Trophoblast cell (in vitro differentiated cells and primary cell): ENCODE data around the gene MAGI2.

Experiments
- DNase-seq, 2 donors: peaks; one replicate each; pipeline ENCODE4 v3.0.0-alpha.2; 2016
- H2AFZ ChIP-seq: 2 replicates; pipeline ENCODE4 v1.6.1; 2013; ENCODE audit warnings: low read length, moderate library complexity, mild to moderate bottlenecking; ENCODE audit not compliant: insufficient read depth, poor library complexity
- H2AK5ac ChIP-seq: 2 replicates; pipeline ENCODE4 v1.6.1; 2013; ENCODE audit warnings: mild to moderate bottlenecking, low read length
- H2BK120ac ChIP-seq: 2 replicates; pipeline ENCODE4 v1.6.1; 2013; ENCODE audit warnings: low read length, mild to moderate bottlenecking, moderate library complexity; ENCODE audit not compliant: insufficient read depth, poor library complexity
- H2BK12ac ChIP-seq: 2 replicates; pipeline ENCODE4 v1.6.1; 2013; ENCODE audit warnings: mild to moderate bottlenecking, low read length, moderate library complexity
- H2BK5ac ChIP-seq: 2 replicates; pipeline ENCODE4 v1.6.1; 2013; ENCODE audit warnings: low read length, low read depth, moderate library complexity, mild to moderate bottlenecking; ENCODE audit not compliant: poor library complexity
- H3K14ac ChIP-seq: 2 replicates; pipeline ENCODE4 v1.6.1; 2013; ENCODE audit warnings: mild to moderate bottlenecking, low read length
- H3K18ac ChIP-seq: 2 replicates; pipeline ENCODE4 v1.6.1; 2013; ENCODE audit warnings: mild to moderate bottlenecking, low read length
- H3K23ac ChIP-seq: 2 replicates; pipeline ENCODE4 v1.6.1; 2013; ENCODE audit warnings: low read length
- H3K27ac ChIP-seq: 2 replicates; pipeline ENCODE4 v1.5.1; 2013; ENCODE audit warnings: low read depth, mild to moderate bottlenecking, inconsistent platforms, low read length, moderate library complexity
- H3K27me3 ChIP-seq: 2 replicates; pipeline ENCODE4 v1.6.1; 2013; ENCODE audit warnings: inconsistent platforms, mild to moderate bottlenecking, low read length, moderate library complexity; ENCODE audit not compliant: insufficient read depth
- H3K36me3 ChIP-seq, 2 experiments: 1 replicate in 1 of 2; 2 replicates in 1 of 2; pipeline ENCODE4 v1.6.1; 2013; ENCODE audit warnings: low read length in 2 of 2, mild to moderate bottlenecking in 2 of 2, moderate library complexity in 1 of 2; ENCODE audit not compliant: insufficient read depth in 2 of 2, control insufficient read depth in 1 of 2
- H3K4ac ChIP-seq: 2 replicates; pipeline ENCODE4 v1.6.1; 2013; ENCODE audit warnings: low read depth, mild to moderate bottlenecking, low read length, moderate library complexity
- H3K4me1 ChIP-seq, 2 experiments: 1 replicate in 1 of 2; 2 replicates in 1 of 2; pipeline ENCODE4 v1.6.1; 2013; ENCODE audit warnings: low read length in 2 of 2, mild to moderate bottlenecking in 2 of 2, moderate library complexity in 1 of 2; ENCODE audit not compliant: insufficient read depth in 2 of 2, control insufficient read depth in 1 of 2
- H3K4me2 ChIP-seq: 2 replicates; pipeline ENCODE4 v1.6.1; 2013; ENCODE audit warnings: inconsistent platforms, mild to moderate bottlenecking, low read length, moderate library complexity
- H3K4me3 ChIP-seq: 2 replicates; pipeline ENCODE4 v1.5.1; 2013; ENCODE audit warnings: mild to moderate bottlenecking, low read depth, low read length, inconsistent platforms
- H3K79me1 ChIP-seq: one replicate; pipeline ENCODE4 v1.6.1; 2013; ENCODE audit warnings: low read length
- H3K79me2 ChIP-seq: 2 replicates; pipeline ENCODE4 v1.6.1; 2013; ENCODE audit warnings: low read length, mild to moderate bottlenecking; ENCODE audit not compliant: control insufficient read depth, insufficient read depth, poor library complexity
- H3K9ac ChIP-seq: 2 replicates; pipeline ENCODE4 v1.6.1; 2013; ENCODE audit warnings: mild to moderate bottlenecking, low read length
- H3K9me3 ChIP-seq: 2 replicates; pipeline ENCODE4 v1.6.1; 2013; ENCODE audit warnings: low read depth, mild to moderate bottlenecking, control low read depth, inconsistent platforms, low read length; ENCODE audit not compliant: insufficient read depth
- H4K12ac ChIP-seq: 2 replicates; pipeline ENCODE4 v1.6.1; 2013; ENCODE audit warnings: low read depth, mild to moderate bottlenecking, low read length, moderate library complexity
- H4K8ac ChIP-seq: 2 replicates; pipeline ENCODE4 v1.6.1; 2013; ENCODE audit warnings: low read depth, mild to moderate bottlenecking, low read length, moderate library complexity
- H4K91ac ChIP-seq: one replicate; pipeline ENCODE4 v1.6.1; 2013; ENCODE audit warnings: low read depth, mild to moderate bottlenecking, low read length, moderate library complexity
- WGBS: extraction: QIAGEN DNeasy Blood & Tissue Kit; methylation state at CpG from one replicate; pipeline ENCODE4 v1.1.7; 2013; ENCODE audit warnings: missing lambda C conversion rate; ENCODE audit not compliant: insufficient read length, insufficient coverage; ENCODE audit errors: extremely low coverage; 5-methylcytosine and 5-hydroxymethylcytosine counted together

MAGI2 gene

GRCh38 chr7:78099715-78100394 lies 1353.6 kb downstream of the MAGI2 start:
- no CpG with 5 or more reads among the region's 3 CpGs for WGBS
- no peak for DNase-seq
- Histone ChIP-seq H3K4me3 (no peak overlapping the region), H4K8ac (no peak overlapping the region), H3K4ac (no peak overlapping the region), H3K4me1 (no peaks in the 10 kb centered on the region), H3K18ac (no peak overlapping the region), H3K79me2 (no peaks in the 10 kb centered on the region), H3K23ac (no peak overlapping the region), H2AK5ac (no peak overlapping the region), H3K27ac (no peak overlapping the region), H3K36me3 (no peaks in the 10 kb centered on the region), H2BK5ac (no peak overlapping the region), H3K27me3 (no peaks in the 10 kb centered on the region), H4K12ac (no peak overlapping the region), H2BK120ac (no peak overlapping the region), H2AFZ (no peak overlapping the region), H3K79me1 (no peaks in the 10 kb centered on the region), H3K4me2 (no peak overlapping the region), H3K14ac (no peak overlapping the region), H3K9ac (no peak overlapping the region), H2BK12ac (no peak overlapping the region), H3K9me3 (no peaks in the 10 kb centered on the region), H4K91ac (no peak overlapping the region)

- Histone ChIP-seq H2AK5ac (no peak overlapping the region), H2BK12ac (no peak overlapping the region), H3K9me3 (no peaks in the 10 kb centered on the region), H3K79me2 (no peaks in the 10 kb centered on the region), H3K14ac (no peak overlapping the region), H3K79me1 (no peaks in the 10 kb centered on the region), H3K4me1 (no peaks in the 10 kb centered on the region), H4K12ac (no peak overlapping the region), H3K4me2 (no peak overlapping the region), H2BK120ac (no peak overlapping the region), H3K23ac (no peak overlapping the region), H4K91ac (no peak overlapping the region), H2BK5ac (no peak overlapping the region), H3K27me3 (no peaks in the 10 kb centered on the region), H4K8ac (no peak overlapping the region), H3K9ac (no peak overlapping the region), H3K18ac (no peak overlapping the region), H3K4me3 (no peak overlapping the region), H3K4ac (no peak overlapping the region), H3K36me3 (no peaks in the 10 kb centered on the region), H3K27ac (no peak overlapping the region), H2AFZ (no peak overlapping the region)
- peak; percentile 47 to 73 for DNase-seq
These were observed 1357.9 kb downstream of the MAGI2 start for GRCh38 chr7:78095549-78095948.

GRCh38 chr7:78092331-78092730 lies 1361.1 kb downstream of the MAGI2 start:
- Histone ChIP-seq H3K18ac (no peak overlapping the region), H3K9me3 (no peaks in the 10 kb centered on the region), H2BK5ac (no peak overlapping the region), H2AK5ac (no peak overlapping the region), H3K4me3 (no peak overlapping the region), H3K4ac (no peak overlapping the region), H3K23ac (no peak overlapping the region), H4K8ac (no peak overlapping the region), H3K9ac (no peak overlapping the region), H2BK120ac (no peak overlapping the region), H4K12ac (no peak overlapping the region), H3K79me1 (no peaks in the 10 kb centered on the region), H4K91ac (no peak overlapping the region), H3K4me2 (no peak overlapping the region), H3K27ac (no peak overlapping the region), H3K27me3 (no peaks in the 10 kb centered on the region), H2AFZ (no peak overlapping the region), H3K36me3 (no peaks in the 10 kb centered on the region), H3K79me2 (no peaks in the 10 kb centered on the region), H3K14ac (no peak overlapping the region), H3K4me1 (no peaks in the 10 kb centered on the region), H2BK12ac (no peak overlapping the region)
- DNase-seq = no peak
- WGBS = no CpG with 5 or more reads among the region's 3 CpGs

GRCh38 chr7:78090616-78091015 lies 1362.9 kb downstream of the MAGI2 start:
- no peak overlapping the region for H2BK12ac ChIP-seq
- no peak for DNase-seq
- H3K79me1 ChIP-seq = no peaks in the 10 kb centered on the region
- H2AFZ ChIP-seq = no peak overlapping the region
- no peak overlapping the region for H3K27ac ChIP-seq
- no peak overlapping the region for H3K18ac ChIP-seq
- no peak overlapping the region for H4K12ac ChIP-seq
- no peak overlapping the region for H2BK5ac ChIP-seq
- H3K36me3 ChIP-seq = no peaks in the 10 kb centered on the region
- H4K8ac ChIP-seq = no peak overlapping the region
- no peak overlapping the region for H4K91ac ChIP-seq
- no peak overlapping the region for H3K4ac ChIP-seq
- H3K23ac ChIP-seq = no peak overlapping the region
- H3K4me3 ChIP-seq = no peak overlapping the region
- no peak overlapping the region for H3K14ac ChIP-seq
- H3K9ac ChIP-seq = no peak overlapping the region
- no peak overlapping the region for H2BK120ac ChIP-seq
- no peaks in the 10 kb centered on the region for H3K27me3 ChIP-seq
- no peaks in the 10 kb centered on the region for H3K4me1 ChIP-seq
- H3K4me2 ChIP-seq = no peak overlapping the region
- no peaks in the 10 kb centered on the region for H3K79me2 ChIP-seq
- H2AK5ac ChIP-seq = no peak overlapping the region
- no peaks in the 10 kb centered on the region for H3K9me3 ChIP-seq
